ENCODE data around the gene WDR88. TPM values are rescaled to one million over a fixed set of nuclear protein-coding genes. Genes with fewer than 3 reads are reported as not detected.

Gene WDR88, protein sequence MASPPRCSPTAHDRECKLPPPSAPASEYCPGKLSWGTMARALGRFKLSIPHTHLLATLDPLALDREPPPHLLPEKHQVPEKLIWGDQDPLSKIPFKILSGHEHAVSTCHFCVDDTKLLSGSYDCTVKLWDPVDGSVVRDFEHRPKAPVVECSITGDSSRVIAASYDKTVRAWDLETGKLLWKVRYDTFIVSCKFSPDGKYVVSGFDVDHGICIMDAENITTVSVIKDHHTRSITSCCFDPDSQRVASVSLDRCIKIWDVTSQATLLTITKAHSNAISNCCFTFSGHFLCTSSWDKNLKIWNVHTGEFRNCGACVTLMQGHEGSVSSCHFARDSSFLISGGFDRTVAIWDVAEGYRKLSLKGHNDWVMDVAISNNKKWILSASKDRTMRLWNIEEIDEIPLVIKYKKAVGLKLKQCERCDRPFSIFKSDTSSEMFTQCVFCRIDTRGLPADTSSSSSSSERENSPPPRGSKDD
- 0.07 to 0.19 TPM (median 0.15 TPM) in 4 of 5 replicates, not detected in the other for total RNA-seq (2022; extraction: Qiagen RNA extraction)

DNA sequence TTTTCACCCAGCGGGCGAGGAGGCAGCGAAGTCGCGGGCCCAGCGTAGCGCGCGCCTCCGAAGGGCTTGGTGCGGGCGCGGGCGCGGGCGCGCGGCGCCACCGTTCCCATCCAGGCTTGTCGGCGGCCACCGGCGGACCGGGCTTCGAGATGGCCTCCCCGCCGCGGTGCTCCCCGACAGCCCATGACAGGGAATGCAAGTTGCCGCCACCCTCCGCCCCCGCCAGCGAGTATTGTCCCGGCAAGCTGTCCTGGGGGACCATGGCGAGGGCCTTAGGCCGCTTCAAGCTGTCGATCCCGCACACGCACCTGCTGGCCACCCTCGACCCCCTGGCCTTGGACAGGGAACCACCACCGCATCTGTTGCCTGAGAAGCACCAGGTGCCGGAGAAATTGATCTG, at the start of gene WDR88:
WDR88 (plus strand) TSS at position 94 of the 400 bp plus-strand sequence; CDS start at position 150, 56 bp downstream.

DNA sequence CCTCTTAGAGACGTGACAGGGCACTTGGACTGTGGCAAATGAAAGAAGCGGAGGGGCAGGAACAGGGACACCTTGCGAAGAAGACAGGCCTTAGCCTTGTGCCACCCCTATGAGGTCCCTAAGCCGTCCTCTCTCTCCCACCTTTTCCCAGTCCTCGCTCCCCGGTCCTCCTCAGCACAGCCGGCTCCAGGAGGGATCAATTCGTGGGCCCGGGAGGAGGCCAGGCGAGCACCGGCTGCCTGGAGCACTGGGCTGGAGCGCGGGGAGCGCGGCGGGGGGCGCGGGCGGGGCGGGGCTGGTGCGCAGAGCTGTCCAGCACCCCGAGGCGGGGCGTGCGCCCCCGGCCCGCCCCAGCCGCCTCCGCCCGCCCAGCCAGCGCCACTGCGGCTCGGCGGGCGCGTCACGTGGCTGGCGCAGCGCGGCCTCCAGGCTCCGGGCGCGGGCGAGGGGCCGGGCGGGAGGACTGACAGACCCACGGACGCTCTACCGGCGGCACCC, 62.0 kb downstream of the WDR88 start, which contains the start of gene LRP3:
LRP3 (plus strand) TSS at position 466 of the 498 bp plus-strand sequence. CDS start 456 bp downstream, outside the sequence.

Other genes with a start within 250 kb of the WDR88 start
- gene CEP89, start 160.2 kb upstream of the WDR88 start, total RNA-seq (2022; extraction: Qiagen RNA extraction): 42.4 to 51.9 TPM (median 48.6 TPM) in 5 replicates
- gene FAAP24, start 159.9 kb upstream of the WDR88 start, total RNA-seq (2022; extraction: Qiagen RNA extraction): 12.6 to 15.2 TPM (median 14.6 TPM) in 5 replicates
- gene RHPN2, start 67.2 kb upstream of the WDR88 start, total RNA-seq (2022; extraction: Qiagen RNA extraction): 39.3 to 49.0 TPM (median 46.9 TPM) in 5 replicates
- gene GPATCH1, start 50.9 kb upstream of the WDR88 start, total RNA-seq (2022; extraction: Qiagen RNA extraction): 11.0 to 14.7 TPM (median 12.9 TPM) in 5 replicates
- gene LRP3, start 62.2 kb downstream of the WDR88 start, total RNA-seq (2022; extraction: Qiagen RNA extraction): 27.3 to 56.1 TPM (median 54.8 TPM) in 5 replicates
- gene SLC7A10, start 93.7 kb downstream of the WDR88 start, total RNA-seq (2022; extraction: Qiagen RNA extraction): 0.05 to 0.06 TPM (median 0.05 TPM) in 3 of 5 replicates, not detected in the others
- gene CEBPA, start 170.4 kb downstream of the WDR88 start, total RNA-seq (2022; extraction: Qiagen RNA extraction): 5.1 to 8.6 TPM (median 7.1 TPM) in 5 replicates
- gene CEBPG, start 241.6 kb downstream of the WDR88 start, total RNA-seq (2022; extraction: Qiagen RNA extraction): 39.8 to 44.4 TPM (median 39.8 TPM) in 5 replicates